Measurements from ENCODE around the gene TBC1D24.
A peak's percentile ranks its signal among the peaks of the same experiment; 100 is the strongest.
"Not testable (repeated sequence)": the region's sequence is repeated elsewhere in the genome, so short reads cannot be mapped to it uniquely, and the experiment has no call there.

The TBC1D24 gene

DNA sequence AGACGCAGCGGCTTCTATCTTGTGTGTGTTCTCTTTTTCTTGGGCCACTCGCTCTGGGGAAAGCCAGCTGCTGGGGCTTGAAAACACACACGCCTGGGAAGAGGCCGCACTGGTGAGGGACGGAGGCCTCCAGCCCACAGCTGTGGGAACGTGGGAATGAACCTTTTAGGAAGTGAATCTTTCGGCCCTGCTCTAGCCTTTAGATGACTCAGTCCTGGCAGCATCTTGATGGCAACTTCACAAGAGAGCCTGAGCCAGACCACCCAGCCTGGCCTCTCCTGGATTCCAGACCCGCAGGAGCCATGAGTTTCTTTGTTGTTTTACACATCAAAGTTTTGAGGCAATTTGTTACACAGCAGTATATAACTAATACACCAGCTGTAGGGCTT lies 60.7 kb downstream of the TBC1D24 start:
- no peak for DNase-seq (ENCODE audit: low spot score)
- TF ChIP-seq, protein P1, sequence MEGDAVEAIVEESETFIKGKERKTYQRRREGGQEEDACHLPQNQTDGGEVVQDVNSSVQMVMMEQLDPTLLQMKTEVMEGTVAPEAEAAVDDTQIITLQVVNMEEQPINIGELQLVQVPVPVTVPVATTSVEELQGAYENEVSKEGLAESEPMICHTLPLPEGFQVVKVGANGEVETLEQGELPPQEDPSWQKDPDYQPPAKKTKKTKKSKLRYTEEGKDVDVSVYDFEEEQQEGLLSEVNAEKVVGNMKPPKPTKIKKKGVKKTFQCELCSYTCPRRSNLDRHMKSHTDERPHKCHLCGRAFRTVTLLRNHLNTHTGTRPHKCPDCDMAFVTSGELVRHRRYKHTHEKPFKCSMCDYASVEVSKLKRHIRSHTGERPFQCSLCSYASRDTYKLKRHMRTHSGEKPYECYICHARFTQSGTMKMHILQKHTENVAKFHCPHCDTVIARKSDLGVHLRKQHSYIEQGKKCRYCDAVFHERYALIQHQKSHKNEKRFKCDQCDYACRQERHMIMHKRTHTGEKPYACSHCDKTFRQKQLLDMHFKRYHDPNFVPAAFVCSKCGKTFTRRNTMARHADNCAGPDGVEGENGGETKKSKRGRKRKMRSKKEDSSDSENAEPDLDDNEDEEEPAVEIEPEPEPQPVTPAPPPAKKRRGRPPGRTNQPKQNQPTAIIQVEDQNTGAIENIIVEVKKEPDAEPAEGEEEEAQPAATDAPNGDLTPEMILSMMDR (IDR thresholded peaks at IDR 0.05; ENCODE audit: borderline replicate concordance, control extremely low read depth, extremely low read depth, insufficient read depth, missing control alignments) = no peak
- in situ Hi-C loops (cut with MboI; ENCODE audit: low sequenced_read_pairs, unreplicated experiment) = no loop called here

DNA sequence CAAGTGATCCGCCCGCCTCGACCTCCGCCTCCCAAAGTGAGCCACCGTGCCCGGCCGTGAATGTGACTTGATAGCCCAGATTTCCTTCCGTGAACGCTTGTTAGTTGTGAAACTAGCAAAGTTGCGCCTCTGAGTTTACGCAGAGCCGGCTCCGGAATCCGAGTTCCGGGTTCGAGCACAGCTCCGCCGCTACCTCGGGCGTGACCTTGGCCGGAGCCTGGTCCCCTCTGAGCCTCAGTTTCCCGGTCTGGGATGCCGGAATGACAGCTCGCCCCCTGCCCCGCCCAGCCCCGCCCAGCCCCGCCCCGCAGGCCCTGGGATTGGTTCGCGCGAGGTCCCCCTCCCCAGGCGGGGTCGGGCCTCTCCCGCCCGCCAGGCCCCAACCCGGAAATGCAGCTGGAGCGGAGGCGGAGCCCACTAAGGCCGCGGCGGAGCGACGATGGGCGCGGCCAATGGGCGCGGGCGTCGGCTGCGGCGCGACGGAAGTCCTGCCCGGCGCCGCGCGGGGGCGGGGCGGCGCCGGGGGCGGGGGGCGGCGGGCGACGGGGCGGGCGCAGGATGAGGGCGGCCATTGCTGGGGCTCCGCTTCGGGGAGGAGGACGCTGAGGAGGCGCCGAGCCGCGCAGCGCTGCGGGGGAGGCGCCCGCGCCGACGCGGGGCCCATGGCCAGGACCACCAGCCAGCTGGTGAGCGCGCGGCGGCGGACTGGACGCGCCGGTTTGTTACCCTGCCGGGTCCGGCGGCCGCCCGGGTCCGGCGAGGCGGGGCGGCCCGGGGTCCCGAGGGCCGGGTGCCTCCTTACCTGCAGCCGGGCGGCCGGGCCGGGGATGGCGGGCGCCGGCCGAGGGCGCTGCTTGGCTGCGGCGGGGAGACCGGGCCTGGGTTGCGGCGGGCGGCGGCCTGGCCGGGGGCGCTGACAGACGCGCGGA lies 62.8 kb downstream of the TBC1D24 start, which contains the start of gene PDPK1:
PDPK1 (plus strand) TSS at position 571 of the 929 bp plus-strand sequence; CDS start at position 663, 92 bp downstream.
- peak; percentile 97 for DNase-seq (ENCODE audit: low spot score)
- in situ Hi-C loops (cut with MboI; ENCODE audit: low sequenced_read_pairs, unreplicated experiment) = no loop called here
- TF ChIP-seq, protein P1 (IDR thresholded peaks at IDR 0.05; ENCODE audit: borderline replicate concordance, control extremely low read depth, extremely low read depth, insufficient read depth, missing control alignments) = no peak

DNA sequence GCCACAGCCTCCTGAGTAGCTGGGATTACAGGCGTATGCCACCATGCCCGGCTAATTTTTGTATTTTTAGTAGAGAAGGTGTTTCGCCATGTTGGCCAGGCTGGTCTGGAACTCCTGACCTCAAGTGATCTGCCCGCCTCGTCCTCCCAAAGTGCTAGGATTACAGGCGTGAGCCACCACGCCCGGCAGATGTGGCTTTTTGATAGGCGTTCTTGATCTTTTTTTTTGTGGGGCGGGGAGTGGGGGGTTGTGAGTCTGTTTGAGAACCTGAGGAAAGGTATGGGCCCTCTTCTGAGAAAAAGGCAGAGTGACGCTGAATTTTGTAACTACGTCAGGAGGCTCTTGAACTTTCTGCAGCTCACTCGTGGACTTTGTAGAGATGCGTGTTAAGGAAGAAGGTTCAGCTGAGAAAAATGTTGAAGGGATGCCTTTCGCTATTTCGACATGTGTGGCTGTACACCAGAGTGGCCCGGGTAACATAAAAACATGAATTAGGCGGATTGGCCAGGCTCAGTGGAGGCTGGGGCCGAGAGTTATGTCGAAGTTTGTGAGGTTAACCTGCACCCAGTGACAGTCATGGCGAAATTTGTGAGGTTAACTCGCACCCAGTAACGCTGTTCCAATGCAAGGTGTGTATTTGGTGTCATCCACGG lies 64.4 kb downstream of the TBC1D24 start:
- in situ Hi-C loops (cut with MboI; ENCODE audit: low sequenced_read_pairs, unreplicated experiment); DNase-seq (ENCODE audit: low spot score): not testable (repeated sequence)

DNA sequence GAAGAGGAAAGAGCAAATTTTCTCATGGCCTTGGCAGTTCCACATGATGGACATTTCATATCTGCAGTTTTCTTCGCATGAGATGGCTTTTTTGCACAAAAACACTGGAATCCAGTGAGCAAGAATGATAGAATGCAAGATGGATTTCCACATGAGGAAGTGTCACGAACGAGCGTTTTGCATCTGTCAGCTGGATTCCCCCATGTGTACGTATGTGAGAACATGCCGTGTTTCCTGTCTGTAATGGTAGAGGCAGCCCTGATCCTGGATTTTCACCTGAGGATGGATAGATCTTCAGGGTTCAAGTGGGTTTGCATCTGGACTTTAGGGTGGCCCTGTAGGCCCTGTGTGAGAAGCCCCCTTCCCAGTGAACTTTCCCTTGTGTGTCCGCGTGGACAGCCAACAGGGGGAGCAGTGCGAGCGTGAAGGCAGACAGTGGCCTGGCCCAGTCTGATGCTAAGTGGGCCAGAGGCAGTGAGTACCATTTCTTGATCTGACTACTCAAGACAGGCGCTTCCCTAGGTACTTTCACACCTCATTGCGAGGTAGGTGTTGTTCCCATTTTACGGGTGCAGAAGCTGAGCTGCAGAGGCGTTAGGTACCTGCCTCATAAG lies 65.0 kb downstream of the TBC1D24 start:
- DNase-seq (ENCODE audit: low spot score); in situ Hi-C loops (cut with MboI; ENCODE audit: low sequenced_read_pairs, unreplicated experiment): not testable (repeated sequence)
- TF ChIP-seq, protein P1 (IDR thresholded peaks at IDR 0.05; ENCODE audit: borderline replicate concordance, control extremely low read depth, extremely low read depth, insufficient read depth, missing control alignments) = peak; percentile 49

DNA sequence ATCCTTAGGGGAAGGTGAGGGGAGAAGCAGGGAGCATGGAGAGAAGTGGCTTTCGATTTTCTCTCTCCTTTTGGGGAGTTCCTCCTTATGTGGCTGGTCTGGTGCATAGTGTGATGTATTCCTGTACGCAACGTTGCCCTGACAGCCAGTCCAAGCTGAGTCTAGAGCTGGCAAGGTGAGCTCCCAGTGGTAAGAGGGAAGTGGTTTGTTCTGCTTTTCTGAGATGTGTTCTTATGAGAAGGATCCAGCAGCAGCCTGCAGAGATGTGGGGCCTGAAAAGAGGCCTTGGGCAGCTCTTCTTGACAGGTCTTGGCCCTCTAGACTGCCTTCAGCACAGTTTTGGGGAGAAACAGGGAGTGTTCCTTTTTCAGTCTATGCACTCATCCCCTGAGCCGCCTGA lies 66.0 kb downstream of the TBC1D24 start:
- DNase-seq (ENCODE audit: low spot score); in situ Hi-C loops (cut with MboI; ENCODE audit: low sequenced_read_pairs, unreplicated experiment): not testable (repeated sequence)

DNA sequence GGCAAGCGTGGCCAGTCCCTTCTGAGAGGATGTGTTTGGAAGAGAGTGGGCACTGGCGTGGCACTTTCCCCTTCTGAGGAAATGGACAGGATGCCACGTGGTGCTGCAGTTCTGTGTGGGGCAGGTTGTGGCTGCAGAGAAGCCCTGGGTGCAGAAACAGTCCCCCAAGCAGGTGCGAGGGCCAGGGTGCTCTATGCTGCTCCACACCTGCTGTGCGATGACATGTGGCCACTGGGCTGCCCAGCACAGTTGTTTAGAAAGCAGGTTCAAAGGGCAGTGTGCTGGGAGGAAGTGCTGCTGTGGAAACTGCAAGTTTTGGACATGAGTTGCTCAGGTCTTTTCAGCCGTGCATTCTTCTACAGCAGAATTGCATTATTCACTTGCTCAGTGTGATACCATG lies 66.5 kb downstream of the TBC1D24 start:
- in situ Hi-C loops (cut with MboI; ENCODE audit: low sequenced_read_pairs, unreplicated experiment); DNase-seq (ENCODE audit: low spot score): not testable (repeated sequence)

DNA sequence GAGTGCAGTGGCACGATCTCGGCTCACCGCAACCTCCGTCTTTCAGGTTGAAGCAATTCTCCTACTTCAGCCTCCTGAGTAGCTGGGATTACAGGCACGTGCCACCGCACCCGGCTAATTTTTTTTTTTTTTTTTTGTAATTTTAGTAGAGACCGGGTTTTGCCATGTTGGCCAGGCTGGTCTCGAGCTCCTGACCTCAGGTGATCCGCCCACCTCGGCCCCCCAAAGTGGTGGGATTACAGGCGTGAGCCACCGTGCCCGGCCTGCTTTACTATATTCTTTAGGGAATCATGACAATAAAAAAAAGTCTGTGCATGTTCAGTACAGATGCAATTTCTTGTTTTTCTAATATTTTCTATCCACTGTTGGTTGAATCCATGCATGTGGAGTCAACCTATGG lies 68.8 kb downstream of the TBC1D24 start:
- in situ Hi-C loops (cut with MboI; ENCODE audit: low sequenced_read_pairs, unreplicated experiment); DNase-seq (ENCODE audit: low spot score): not testable (repeated sequence)

DNA sequence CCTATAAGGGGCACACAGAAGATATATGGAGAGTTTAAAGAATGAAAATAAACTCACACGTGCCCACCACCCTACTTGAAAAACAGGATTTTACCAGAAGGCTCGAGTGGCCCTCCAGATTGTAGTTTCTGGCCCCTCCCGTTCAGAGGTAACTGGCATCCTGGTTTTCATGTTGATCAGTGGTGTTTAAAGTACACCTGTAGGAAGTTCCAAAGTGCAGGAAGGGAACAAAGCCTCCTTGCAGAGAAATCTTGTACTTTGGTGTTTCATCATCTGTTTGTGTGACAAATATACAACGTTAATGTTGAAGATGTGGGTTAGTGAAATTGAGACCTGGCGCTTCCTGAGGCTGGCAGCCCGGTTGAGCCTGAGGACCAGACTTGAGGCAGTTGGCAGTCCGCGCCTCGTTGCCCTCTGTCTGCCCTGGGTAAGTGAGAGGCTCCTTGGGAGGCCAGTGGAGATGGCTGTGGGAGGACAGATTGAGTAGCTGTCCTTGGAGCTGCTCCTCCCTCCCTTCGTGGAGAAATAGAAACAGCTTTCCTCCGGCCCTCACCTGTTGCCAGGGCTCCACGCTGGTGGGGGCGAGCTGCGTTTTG lies 75.5 kb downstream of the TBC1D24 start:
- in situ Hi-C loops (cut with MboI; ENCODE audit: low sequenced_read_pairs, unreplicated experiment); DNase-seq (ENCODE audit: low spot score): not testable (repeated sequence)

DNA sequence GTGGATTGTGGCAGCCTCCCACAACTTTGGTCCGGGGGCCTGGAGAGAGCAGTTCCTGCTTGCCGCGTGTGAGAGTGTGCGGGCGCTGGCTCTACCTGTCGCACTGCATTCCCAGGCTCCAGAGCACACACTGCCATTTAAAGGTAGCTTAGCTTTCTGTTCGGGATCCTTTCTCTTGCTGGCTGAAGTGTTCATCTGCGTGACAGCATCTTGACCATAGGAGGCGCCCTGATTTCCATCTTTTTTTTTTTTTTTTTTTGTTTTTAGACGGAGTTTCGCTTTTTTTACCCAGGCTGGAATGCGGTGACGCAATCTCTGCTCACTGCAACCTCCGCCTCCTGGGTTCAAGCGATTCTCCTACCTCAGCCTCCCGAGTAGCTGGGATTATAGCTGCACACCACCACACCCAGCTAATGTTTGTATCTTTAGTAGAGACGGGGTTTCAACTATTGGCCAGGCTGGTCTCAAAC lies 76.5 kb downstream of the TBC1D24 start:
- in situ Hi-C loops (cut with MboI; ENCODE audit: low sequenced_read_pairs, unreplicated experiment); DNase-seq (ENCODE audit: low spot score): not testable (repeated sequence)

DNA sequence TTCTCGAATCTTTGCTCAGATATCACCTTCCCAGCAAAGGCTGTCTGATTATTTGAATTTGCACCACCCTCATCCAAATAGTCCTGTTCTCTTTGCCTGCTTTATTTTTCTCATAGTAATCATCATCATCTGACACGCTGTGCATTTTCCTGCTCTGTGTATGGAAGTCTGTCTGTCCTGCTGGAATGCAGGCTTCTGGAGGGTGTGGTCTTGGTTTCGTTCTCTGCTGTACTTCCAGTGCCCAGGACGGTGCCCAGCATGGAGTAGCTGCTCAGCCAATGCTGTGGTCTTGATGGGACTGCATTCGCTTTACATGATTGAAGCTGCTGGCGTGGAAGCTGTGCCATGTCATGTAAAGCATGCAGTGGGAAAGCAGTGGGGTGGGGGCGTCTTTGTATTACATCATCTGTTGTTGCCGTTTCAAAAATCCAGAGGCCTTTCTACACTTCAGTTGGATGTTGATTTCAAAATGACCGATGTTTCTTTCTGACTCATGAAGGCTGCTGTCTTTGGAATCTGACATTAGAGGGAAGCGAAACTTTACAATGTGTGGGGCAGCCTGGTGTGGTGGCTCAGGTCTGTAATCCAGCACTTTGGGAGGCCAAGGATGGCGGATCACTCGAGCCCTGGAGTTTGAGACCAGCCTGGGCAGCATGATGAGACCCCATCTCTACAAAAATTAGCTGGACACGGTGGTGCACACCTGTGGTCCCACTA lies 79.9 kb downstream of the TBC1D24 start:
- in situ Hi-C loops (cut with MboI; ENCODE audit: low sequenced_read_pairs, unreplicated experiment); DNase-seq (ENCODE audit: low spot score): not testable (repeated sequence)

Measured in GM13976 (cell line).